IMR-90 (cell line): ENCODE results near the gene STK25. TPM values are rescaled to one million over a fixed set of nuclear protein-coding genes. Genes with fewer than 3 reads are reported as not detected.

ENCODE experiments used
- ATAC-seq: fragments of 200-7000 bp; cut with Tn5 transposase; 2 replicates; pipeline ENCODE4 v1.9.1; 2020; ENCODE audit warnings: low read depth, mild to moderate bottlenecking, moderate library complexity
- BruUV-seq: library from RNA; stranded (reverse); fragments of 400-500 nt; replicated peaks from 2 replicates; lab custom pipeline; 2021; lab: Mats Ljungman, UMichigan
- CTCF ChIA-PET: fragments of 300-600 bp; formaldehyde crosslinking; extraction: SDS; loops from one replicate; lab custom pipeline; 2021; ENCODE audit warnings: antibody characterized with exemption; lab: Yijun Ruan, JAX
- POLR2A ChIA-PET: fragments of 300-600 bp; sonication (Branson Sonifier 250); formaldehyde crosslinking; loops from one replicate; lab custom pipeline; 2022; ENCODE audit warnings: antibody characterized with exemption; ENCODE audit not compliant: unreplicated experiment; lab: Charles Lee
- DNase-seq: peaks from one replicate; pipeline ENCODE4 v3.0.0; 2013
- H2AFZ ChIP-seq: replicated peaks from 2 replicates; pipeline ENCODE3; 2013; ENCODE audit warnings: low read length, mild to moderate bottlenecking; ENCODE audit not compliant: poor library complexity
- H2AK5ac ChIP-seq: 2 replicates; pipeline ENCODE4 v1.6.1; 2013; ENCODE audit warnings: low read depth, low read length, inconsistent platforms
- H2AK9ac ChIP-seq: replicated peaks from 2 replicates; pipeline ENCODE3; 2013; ENCODE audit warnings: mild to moderate bottlenecking, low read depth, low read length, moderate library complexity; ENCODE audit not compliant: poor library complexity
- H2BK120ac ChIP-seq: 2 replicates; pipeline ENCODE4 v1.6.1; 2013; ENCODE audit warnings: low read depth, low read length, inconsistent platforms
- H2BK15ac ChIP-seq: 3 replicates; pipeline ENCODE4 v1.6.1; 2013; ENCODE audit warnings: low read depth, low read length, inconsistent platforms
- H2BK20ac ChIP-seq: 2 replicates; pipeline ENCODE4 v1.6.1; 2013; ENCODE audit warnings: low read depth, mild to moderate bottlenecking, inconsistent platforms, low read length, moderate library complexity
- H2BK5ac ChIP-seq: 2 replicates; pipeline ENCODE4 v1.6.1; 2013; ENCODE audit warnings: mild to moderate bottlenecking, low read depth, low read length, inconsistent platforms; ENCODE audit not compliant: poor library complexity, severe bottlenecking
- H3K14ac ChIP-seq: replicated peaks from 2 replicates; pipeline ENCODE4 v1.6.1; 2013; ENCODE audit warnings: low read depth, low read length, inconsistent platforms
- H3K18ac ChIP-seq: 2 replicates; pipeline ENCODE4 v1.6.1; 2013; ENCODE audit warnings: low read depth, low read length, control low read depth
- H3K23ac ChIP-seq: 2 replicates; pipeline ENCODE4 v1.6.1; 2013; ENCODE audit warnings: low read depth, low read length, inconsistent platforms
- H3K27ac ChIP-seq: 2 replicates; pipeline ENCODE4 v1.5.1; 2013; ENCODE audit warnings: mild to moderate bottlenecking, control low read depth, low read length; ENCODE audit not compliant: insufficient read depth
- H3K27me3 ChIP-seq: 2 replicates; pipeline ENCODE4 v1.6.1; 2013; ENCODE audit warnings: low read length; ENCODE audit not compliant: control insufficient read depth, insufficient read depth
- H3K36me3 ChIP-seq: 2 replicates; pipeline ENCODE4 v1.6.1; 2013; ENCODE audit warnings: low read length, mixed read lengths; ENCODE audit not compliant: control insufficient read depth, insufficient read depth
- H3K4ac ChIP-seq: 2 replicates; pipeline ENCODE4 v1.6.1; 2013; ENCODE audit warnings: low read depth, low read length, inconsistent platforms
- H3K4me1 ChIP-seq: 2 replicates; pipeline ENCODE4 v1.6.1; 2013; ENCODE audit warnings: low read length, mixed read lengths; ENCODE audit not compliant: control insufficient read depth, insufficient read depth
- H3K4me2 ChIP-seq: 2 replicates; pipeline ENCODE4 v1.6.1; 2013; ENCODE audit warnings: low read depth, mild to moderate bottlenecking, control low read depth, low read length, moderate library complexity
- H3K4me3 ChIP-seq: 2 replicates; pipeline ENCODE4 v1.5.1; 2013; ENCODE audit warnings: low read depth, mild to moderate bottlenecking, control low read depth, low read length, moderate library complexity; ENCODE audit not compliant: insufficient read depth
- H3K56ac ChIP-seq: 2 replicates; pipeline ENCODE4 v1.6.1; 2013; ENCODE audit warnings: low read length, inconsistent platforms; ENCODE audit not compliant: insufficient read depth; ENCODE audit errors: extremely low read depth
- H3K79me1 ChIP-seq, 2 experiments: 2 replicates each; pipeline ENCODE4 v1.6.1; 2013; ENCODE audit warnings: low read length in 2 of 2, inconsistent platforms in 1 of 2, low read depth in 1 of 2
- H3K9ac ChIP-seq: 2 replicates; pipeline ENCODE4 v1.6.1; 2013; ENCODE audit warnings: low read depth, low read length, control low read depth
- H3K9me1 ChIP-seq: 2 replicates; pipeline ENCODE4 v1.6.1; 2013; ENCODE audit warnings: low read length, inconsistent platforms; ENCODE audit not compliant: insufficient read depth
- H3K9me3 ChIP-seq: 2 replicates; pipeline ENCODE4 v1.6.1; 2013; ENCODE audit warnings: low read length; ENCODE audit not compliant: control insufficient read depth, insufficient read depth
- H4K20me1 ChIP-seq: 2 replicates; pipeline ENCODE4 v1.6.1; 2013; ENCODE audit warnings: low read length, inconsistent platforms; ENCODE audit not compliant: insufficient read depth
- H4K5ac ChIP-seq: 2 replicates; pipeline ENCODE4 v1.6.1; 2013; ENCODE audit warnings: mild to moderate bottlenecking, low read depth, low read length, control low read depth
- H4K8ac ChIP-seq, 2 experiments: 2 replicates each; pipeline ENCODE4 v1.6.1; 2013; ENCODE audit warnings: low read depth in 2 of 2, low read length in 2 of 2, control low read depth in 1 of 2, inconsistent platforms in 1 of 2
- H4K91ac ChIP-seq: 2 replicates; pipeline ENCODE4 v1.6.1; 2013; ENCODE audit warnings: low read depth, low read length, inconsistent platforms; ENCODE audit not compliant: insufficient read depth
- BHLHE40 ChIP-seq: fragments of 150-350 bp; IDR thresholded peaks from 2 replicates; pipeline ENCODE4 v1.6.1; 2016; ENCODE audit warnings: mild to moderate bottlenecking, low read depth, low read length
- CEBPB ChIP-seq: IDR thresholded peaks from 2 replicates; pipeline ENCODE4 v1.6.1; 2012; ENCODE audit warnings: low read depth, low read length, improper control_type of control experiment
- CHD1 ChIP-seq: IDR thresholded peaks from 2 replicates; pipeline ENCODE4 v1.6.1; 2012; ENCODE audit warnings: low read depth, low read length, improper control_type of control experiment
- FOS ChIP-seq: fragments of 150-350 bp; IDR thresholded peaks from 2 replicates; pipeline ENCODE4 v1.6.1; 2016; ENCODE audit warnings: low read depth, low read length
- MAFK ChIP-seq: IDR thresholded peaks from 2 replicates; pipeline ENCODE4 v1.6.1; 2012; ENCODE audit warnings: low read depth, low read length, improper control_type of control experiment
- MAZ ChIP-seq: IDR thresholded peaks from 2 replicates; pipeline ENCODE4 v1.6.1; 2012; ENCODE audit warnings: low read depth, mild to moderate bottlenecking, low read length, improper control_type of control experiment, moderate library complexity, borderline replicate concordance
- MXI1 ChIP-seq: IDR thresholded peaks from 2 replicates; pipeline ENCODE4 v1.6.1; 2012; ENCODE audit warnings: low read depth, mild to moderate bottlenecking, low read length, moderate library complexity, borderline replicate concordance
- NFE2L2 ChIP-seq: fragments of 150-350 bp; IDR thresholded peaks from 2 replicates; pipeline ENCODE4 v1.6.1; 2016; ENCODE audit warnings: low read depth, mild to moderate bottlenecking, low read length
- POLR2A ChIP-seq: IDR thresholded peaks from 2 replicates; pipeline ENCODE4 v1.6.1; 2012; ENCODE audit warnings: mild to moderate bottlenecking, low read depth, low read length
- RAD21 ChIP-seq: IDR thresholded peaks from 2 replicates; pipeline ENCODE4 v1.6.1; 2012; ENCODE audit warnings: low read length, improper control_type of control experiment
- RCOR1 ChIP-seq: IDR thresholded peaks from 2 replicates; pipeline ENCODE4 v1.6.1; 2012; ENCODE audit warnings: mild to moderate bottlenecking, low read length, improper control_type of control experiment; ENCODE audit not compliant: insufficient replicate concordance
- RFX5 ChIP-seq: IDR thresholded peaks from 2 replicates; pipeline ENCODE4 v1.8.0; 2012; ENCODE audit warnings: low read depth, mild to moderate bottlenecking, low read length, moderate library complexity
- SMC3 ChIP-seq: fragments of 150-350 bp; IDR thresholded peaks from 2 replicates; pipeline ENCODE4 v1.6.1; 2016; ENCODE audit warnings: low read depth, mild to moderate bottlenecking, antibody characterized with exemption, low read length, moderate library complexity
- WGBS, 2 experiments: methylation state at CpG; one replicate each; pipeline versions ENCODE4 v1.1.5 to v1.1.7; 2013; ENCODE audit warnings: missing lambda C conversion rate in 2 of 2; ENCODE audit not compliant: insufficient read length in 1 of 2; ENCODE audit errors: extremely low coverage in 2 of 2; 5-methylcytosine and 5-hydroxymethylcytosine counted together
- dilution Hi-C: fragments of 300-500 bp; cut with HindIII; formaldehyde crosslinking; loops from one replicate; pipeline ENCODE4 v1.14.3; 2018; ENCODE audit warnings: low sequenced_read_pairs; ENCODE audit not compliant: unreplicated experiment
- in situ Hi-C: fragments of 300-500 bp; cut with MboI; formaldehyde crosslinking; loops from 3 replicates; pipeline ENCODE4 v1.14.3; 2019; ENCODE audit warnings: low sequenced_read_pairs, inconsistent platforms, mixed read lengths
- intact Hi-C: fragments of 100-400 bp; cut with micrococcal nuclease; formaldehyde crosslinking; loops from 2 replicates; pipeline ENCODE4 v1.10.0; 2022
- polyA plus RNA-seq, 3 experiments: library from polyadenylated mRNA; depleted of rRNA; stranded (reverse); fragments of >200 nt; gene quantifications; 2 replicates each; pipeline ENCODE4 v1.2.3, GENCODE V29; 2012; ENCODE audit warnings: low replicate concordance in 1 of 3
- total RNA-seq: library from RNA; depleted of rRNA; stranded (reverse); fragments of >200 nt; gene quantifications from 2 replicates; pipeline ENCODE4 v1.2.3, GENCODE V29; 2012
- TF ChIP-seq, protein P1 (sequence below): conservative IDR thresholded peaks from 2 replicates; pipeline ENCODE4 v1.5.1; 2012; ENCODE audit warnings: mild to moderate bottlenecking, low read depth, low read length, improper control_type of control experiment
- TF ChIP-seq, protein P2 (sequence below): fragments of 150-350 bp; IDR thresholded peaks from 2 replicates; pipeline ENCODE4 v1.6.1; 2016; ENCODE audit warnings: low read depth, mild to moderate bottlenecking, low read length, moderate library complexity, borderline replicate concordance
- TF ChIP-seq, protein P3 (sequence below): fragments of 150-350 bp; IDR thresholded peaks from 2 replicates; pipeline ENCODE4 v1.6.1; 2017; ENCODE audit warnings: mild to moderate bottlenecking, antibody characterized with exemption, low read length, low read depth

The STK25 gene
- total and polyA plus RNA-seq, 2 of the 4 experiments (the other 2 are of a cell fraction): 258 to 392 TPM

DNA sequence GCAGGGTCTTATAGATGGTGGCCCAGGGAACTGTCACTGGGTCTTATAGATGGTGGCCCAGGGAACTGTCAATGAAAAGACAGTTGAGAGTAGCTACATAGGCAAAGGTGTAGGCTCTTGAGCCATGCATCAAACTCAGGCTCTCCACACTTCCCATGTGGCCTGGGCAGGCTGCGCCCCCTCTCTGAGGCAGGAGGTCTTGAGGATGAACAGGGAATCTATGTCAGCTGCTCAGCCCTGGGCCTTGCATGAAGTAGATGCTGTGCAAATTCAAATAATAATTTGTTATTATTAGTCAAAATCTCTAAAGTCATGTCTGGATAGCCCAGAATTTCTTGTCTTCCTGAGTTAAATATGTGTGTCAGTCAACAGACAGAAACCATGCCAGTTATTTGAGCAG is 26.7 kb downstream of the STK25 start:
- Histone ChIP-seq H3K4me1 (no peaks in the 10 kb centered on the region), H3K18ac (no peak overlapping the region), H3K79me1 (no peaks in the 10 kb centered on the region), H3K4me3 (no peak overlapping the region), H2BK120ac (no peak overlapping the region), H2BK15ac (no peak overlapping the region), H3K27me3 (no peaks in the 10 kb centered on the region), H4K8ac (no peak overlapping the region), H4K91ac (no peak overlapping the region), H3K56ac (no peak overlapping the region), H3K4me2 (no peak overlapping the region), H2AK5ac (no peak overlapping the region), H4K20me1 (no peaks in the 10 kb centered on the region), H2BK5ac (no peak overlapping the region), H3K9ac (no peak overlapping the region), H3K36me3 (peaks cover 1% of the 10 kb centered on the region; the same call in 1 of the 2 replicates), H3K27ac (no peak overlapping the region), H2AK9ac (no peak overlapping the region), H3K4ac (no peak overlapping the region), H3K14ac (no peak overlapping the region), H3K9me3 (no peaks in the 10 kb centered on the region), H3K23ac (no peak overlapping the region), H3K9me1 (peaks cover 8% of the 10 kb centered on the region; the same call in 1 of the 2 replicates), H4K5ac (no peak overlapping the region), H2BK20ac (no peak overlapping the region), H2AFZ (no peak overlapping the region)
- BruUV-seq: no TSS peak
- in situ Hi-C loops: no loop called here
- ChIA-PET CTCF (no interaction called here), POLR2A (no interaction called here)
- TF ChIP-seq MXI1 (no peak), FOS (no peak), RAD21 (no peak), RCOR1 (no peak), NFE2L2 (no peak), CEBPB (no peak), MAFK (no peak), MAZ (no peak), CHD1 (no peak), SMC3 (no peak), RFX5 (no peak), POLR2A (no peak), BHLHE40 (no peak)
- TF ChIP-seq, protein P1, sequence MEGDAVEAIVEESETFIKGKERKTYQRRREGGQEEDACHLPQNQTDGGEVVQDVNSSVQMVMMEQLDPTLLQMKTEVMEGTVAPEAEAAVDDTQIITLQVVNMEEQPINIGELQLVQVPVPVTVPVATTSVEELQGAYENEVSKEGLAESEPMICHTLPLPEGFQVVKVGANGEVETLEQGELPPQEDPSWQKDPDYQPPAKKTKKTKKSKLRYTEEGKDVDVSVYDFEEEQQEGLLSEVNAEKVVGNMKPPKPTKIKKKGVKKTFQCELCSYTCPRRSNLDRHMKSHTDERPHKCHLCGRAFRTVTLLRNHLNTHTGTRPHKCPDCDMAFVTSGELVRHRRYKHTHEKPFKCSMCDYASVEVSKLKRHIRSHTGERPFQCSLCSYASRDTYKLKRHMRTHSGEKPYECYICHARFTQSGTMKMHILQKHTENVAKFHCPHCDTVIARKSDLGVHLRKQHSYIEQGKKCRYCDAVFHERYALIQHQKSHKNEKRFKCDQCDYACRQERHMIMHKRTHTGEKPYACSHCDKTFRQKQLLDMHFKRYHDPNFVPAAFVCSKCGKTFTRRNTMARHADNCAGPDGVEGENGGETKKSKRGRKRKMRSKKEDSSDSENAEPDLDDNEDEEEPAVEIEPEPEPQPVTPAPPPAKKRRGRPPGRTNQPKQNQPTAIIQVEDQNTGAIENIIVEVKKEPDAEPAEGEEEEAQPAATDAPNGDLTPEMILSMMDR: no peak
- TF ChIP-seq, protein P2, sequence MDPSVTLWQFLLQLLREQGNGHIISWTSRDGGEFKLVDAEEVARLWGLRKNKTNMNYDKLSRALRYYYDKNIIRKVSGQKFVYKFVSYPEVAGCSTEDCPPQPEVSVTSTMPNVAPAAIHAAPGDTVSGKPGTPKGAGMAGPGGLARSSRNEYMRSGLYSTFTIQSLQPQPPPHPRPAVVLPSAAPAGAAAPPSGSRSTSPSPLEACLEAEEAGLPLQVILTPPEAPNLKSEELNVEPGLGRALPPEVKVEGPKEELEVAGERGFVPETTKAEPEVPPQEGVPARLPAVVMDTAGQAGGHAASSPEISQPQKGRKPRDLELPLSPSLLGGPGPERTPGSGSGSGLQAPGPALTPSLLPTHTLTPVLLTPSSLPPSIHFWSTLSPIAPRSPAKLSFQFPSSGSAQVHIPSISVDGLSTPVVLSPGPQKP: no peak
- TF ChIP-seq, protein P3, sequence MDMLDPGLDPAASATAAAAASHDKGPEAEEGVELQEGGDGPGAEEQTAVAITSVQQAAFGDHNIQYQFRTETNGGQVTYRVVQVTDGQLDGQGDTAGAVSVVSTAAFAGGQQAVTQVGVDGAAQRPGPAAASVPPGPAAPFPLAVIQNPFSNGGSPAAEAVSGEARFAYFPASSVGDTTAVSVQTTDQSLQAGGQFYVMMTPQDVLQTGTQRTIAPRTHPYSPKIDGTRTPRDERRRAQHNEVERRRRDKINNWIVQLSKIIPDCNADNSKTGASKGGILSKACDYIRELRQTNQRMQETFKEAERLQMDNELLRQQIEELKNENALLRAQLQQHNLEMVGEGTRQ: no peak
- intact Hi-C loops: no loop called here
- ATAC-seq (no peak), DNase-seq (no peak)
- no CpG with 5 or more reads among the region's 1 CpG for WGBS, 2 experiments
- dilution Hi-C loops: no loop called here
